Measurements from ENCODE around the gene CHMP1B. TPM values are rescaled to one million over a fixed set of nuclear protein-coding genes. Genes with fewer than 3 reads are reported as not detected.

Gene CHMP1B
- total RNA-seq, 1 experiment from 2014 or later: 38.7 TPM

DNA sequence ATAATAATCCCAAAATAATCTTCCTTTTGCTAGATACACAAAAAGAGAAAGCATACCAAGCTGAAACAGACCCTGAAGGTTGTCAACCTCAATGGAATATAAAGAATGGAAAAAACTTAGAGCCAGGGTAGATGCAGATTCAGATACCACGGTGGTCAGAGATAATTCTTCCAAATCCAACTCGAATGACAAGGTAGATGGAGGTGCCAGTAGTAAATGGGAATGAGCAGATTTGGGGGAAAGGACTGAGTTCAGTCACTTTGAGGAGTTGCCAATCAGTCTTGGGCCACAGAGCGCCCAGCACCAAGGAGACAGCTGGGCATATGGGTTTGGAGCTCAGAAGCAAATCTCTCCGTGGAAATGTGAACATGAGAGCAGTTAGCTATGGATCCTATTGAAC lies 3.4 kb upstream of the CHMP1B start:
- Mint-ChIP-seq H3K27ac (no peak overlapping the region; a peak in 1 of 7 replicates), H3K9me3 (no peaks in the 10 kb centered on the region; a peak in 1 of 5 replicates), H3K36me3 (ENCODE audit: insufficient read depth in 1 of 3, low read depth in 3 of 3) (peaks cover 2 to 4% (median 2%) of the 10 kb centered on the region in 3 experiments; a peak in 3 of 7 replicates), H3K27me3 (ENCODE audit: low read depth) (peaks cover 2% of the 10 kb centered on the region; the same call in 1 of the 2 replicates), H3K4me3 (no peak overlapping the region), H3K4me1 (peaks cover 16 to 21% of the 10 kb centered on the region in 2 experiments)
- Histone ChIP-seq H3K27ac (ENCODE audit: insufficient read length, low read depth, low read length) (no peak overlapping the region), H3K79me2 (ENCODE audit: insufficient read depth, low read length) (peaks cover 12% of the 10 kb centered on the region; the same call in 1 of the 2 replicates), H2BK120ac (ENCODE audit: low read depth, low read length, poor library complexity, severe bottlenecking) (no peak overlapping the region), H3K4ac (ENCODE audit: low read depth, low read length) (no peak overlapping the region), H2BK15ac (ENCODE audit: low read depth, low read length) (no peak overlapping the region; the same call in 1 of the 2 replicates), H4K8ac (replicated peaks; ENCODE audit: insufficient read length, low read depth, low read length) (no peak overlapping the region), H3K56ac (ENCODE audit: insufficient read length, low read depth, low read length) (no peak overlapping the region), H2BK20ac (ENCODE audit: low read depth, low read length, poor library complexity, severe bottlenecking) (no peak overlapping the region), H3K79me1 (ENCODE audit: insufficient read depth, low read depth, low read length, poor library complexity, severe bottlenecking) (no peaks in the 10 kb centered on the region), H3K27me3 (ENCODE audit: insufficient read depth, low read length) (no peaks in the 10 kb centered on the region), H3K9ac (ENCODE audit: extremely low read depth, insufficient read length, low read length) (no peak overlapping the region), H3K9me3 (ENCODE audit: control insufficient read depth, low read depth, low read length) (no peaks in the 10 kb centered on the region), H2AFZ (ENCODE audit: low read length) (no peak overlapping the region), H2AK5ac (ENCODE audit: insufficient read length, low read length) (no peak overlapping the region), H3K4me1 (ENCODE audit: insufficient read depth, low read length) (no peaks in the 10 kb centered on the region; the same call in 1 of the 2 replicates), H2BK12ac (ENCODE audit: insufficient read length, low read depth, low read length) (no peak overlapping the region), H4K5ac (ENCODE audit: insufficient read length, low read depth, low read length) (no peak overlapping the region), H3K23me2 (ENCODE audit: insufficient read length, low read depth, low read length, poor library complexity, severe bottlenecking) (peaks cover 10% of the 10 kb centered on the region), H3K18ac (ENCODE audit: insufficient read length, low read depth, low read length) (no peak overlapping the region), H3K23ac (ENCODE audit: insufficient read length, low read depth, low read length) (no peak overlapping the region), H4K20me1 (ENCODE audit: control insufficient read depth, insufficient read depth, insufficient read length) (no peaks in the 10 kb centered on the region), H3K4me2 (ENCODE audit: insufficient read depth, insufficient read length, low read length) (no peak overlapping the region), H2BK5ac (ENCODE audit: insufficient read length, low read length) (no peak overlapping the region), H3K14ac (ENCODE audit: insufficient read depth, low read length) (no peak overlapping the region), H3T11ph (ENCODE audit: low read length) (no peak overlapping the region), H4K91ac (ENCODE audit: insufficient read length, low read depth, low read length) (no peak overlapping the region)
- no CpG with 5 or more reads among the region's 4 CpGs for WGBS (ENCODE audit: extremely low coverage, insufficient read length, low lambda C conversion rate)
- no peak for DNase-seq
- TF ChIP-seq, protein P1, sequence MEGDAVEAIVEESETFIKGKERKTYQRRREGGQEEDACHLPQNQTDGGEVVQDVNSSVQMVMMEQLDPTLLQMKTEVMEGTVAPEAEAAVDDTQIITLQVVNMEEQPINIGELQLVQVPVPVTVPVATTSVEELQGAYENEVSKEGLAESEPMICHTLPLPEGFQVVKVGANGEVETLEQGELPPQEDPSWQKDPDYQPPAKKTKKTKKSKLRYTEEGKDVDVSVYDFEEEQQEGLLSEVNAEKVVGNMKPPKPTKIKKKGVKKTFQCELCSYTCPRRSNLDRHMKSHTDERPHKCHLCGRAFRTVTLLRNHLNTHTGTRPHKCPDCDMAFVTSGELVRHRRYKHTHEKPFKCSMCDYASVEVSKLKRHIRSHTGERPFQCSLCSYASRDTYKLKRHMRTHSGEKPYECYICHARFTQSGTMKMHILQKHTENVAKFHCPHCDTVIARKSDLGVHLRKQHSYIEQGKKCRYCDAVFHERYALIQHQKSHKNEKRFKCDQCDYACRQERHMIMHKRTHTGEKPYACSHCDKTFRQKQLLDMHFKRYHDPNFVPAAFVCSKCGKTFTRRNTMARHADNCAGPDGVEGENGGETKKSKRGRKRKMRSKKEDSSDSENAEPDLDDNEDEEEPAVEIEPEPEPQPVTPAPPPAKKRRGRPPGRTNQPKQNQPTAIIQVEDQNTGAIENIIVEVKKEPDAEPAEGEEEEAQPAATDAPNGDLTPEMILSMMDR (conservative IDR thresholded peaks at IDR 0.05): no peak
